Mucosa of descending colon (tissue), 3 donors: Measurements from ENCODE around the gene GPR32. TPM values are rescaled to one million over a fixed set of nuclear protein-coding genes. Genes with fewer than 3 reads are reported as not detected.

Experiments used
- ATAC-seq: fragments of 200-7000 bp; cut with Tn5 transposase; one replicate; pipeline ENCODE4 v1.9.1; 2020; ENCODE audit warnings: mild to moderate bottlenecking, moderate library complexity
- DNase-seq, 3 donors: peaks; one replicate each; pipeline ENCODE4 v3.0.0-alpha.2; 2020
- H3K36me3 ChIP-seq: fragments of 200-600 bp; one replicate; pipeline ENCODE4 v1.8.0; 2021; ENCODE audit warnings: low read depth, mild to moderate bottlenecking
- H3K4me1 ChIP-seq: fragments of 200-600 bp; one replicate; pipeline ENCODE4 v1.8.0; 2021; ENCODE audit warnings: low read depth, mild to moderate bottlenecking
- H3K4me3 ChIP-seq: fragments of 200-600 bp; one replicate; pipeline ENCODE4 v1.8.0; 2021; ENCODE audit warnings: mild to moderate bottlenecking
- H3K9me3 ChIP-seq: fragments of 200-600 bp; one replicate; pipeline ENCODE4 v1.8.0; 2021; ENCODE audit warnings: mild to moderate bottlenecking
- CTCF ChIP-seq: fragments of 200-600 bp; IDR thresholded peaks from one replicate; pipeline ENCODE4 v1.8.0; 2022; ENCODE audit warnings: antibody characterized with exemption, mild to moderate bottlenecking
- intact Hi-C, 2 donors: fragments of 100-400 bp; cut with DNase I in 1 of 2; cut with micrococcal nuclease in 1 of 2; formaldehyde crosslinking; loops; one replicate each; pipeline versions ENCODE4 v1.11.0 to v1.11.1; 2022; cut with DNase I, micrococcal nuclease
- total RNA-seq, 3 donors: library from RNA; stranded (reverse); fragmentation: NEBNext Ultra II Directional in 2 of 3; extraction: Animal tissue kit (Norgen Biotek cat#: 25700) in 2 of 3; gene quantifications; one replicate each; pipeline versions ENCODE4 v1.2.1 to v1.2.4, GENCODE V29; 2021 to 2023
- donor health status: DM: no; HTN: no; CAD: no; lungs with moderate emphysema.
- donor health status: DM: no; HTN: no; CAD: no.
- donor health status: DM: no; HTN: yes; CAD: no.

Gene GPR32
- total RNA-seq, 3 donors from 2014 or later, result not detected

GRCh38 chr19:50729894-50730293 is 40.4 kb upstream of the GPR32 start:
- ATAC-seq, result no peak
- TF ChIP-seq CTCF, result no peak
- intact Hi-C loops, result no loop called here
- no peak for DNase-seq
- Histone ChIP-seq H3K4me1 (peaks cover 8% of the 10 kb centered on the region), H3K9me3 (no peaks in the 10 kb centered on the region), H3K36me3 (no peaks in the 10 kb centered on the region), H3K4me3 (no peak overlapping the region)

GRCh38 chr19:50735869-50736268 is 34.4 kb upstream of the GPR32 start:
- H3K4me1 ChIP-seq, result no peaks in the 10 kb centered on the region
- DNase-seq (no peak), ATAC-seq (no peak)
- no peak for TF ChIP-seq CTCF
- H3K9me3 ChIP-seq, result no peaks in the 10 kb centered on the region
- H3K36me3 ChIP-seq, result no peaks in the 10 kb centered on the region
- intact Hi-C loops, result no loop called here
- H3K4me3 ChIP-seq, result no peak overlapping the region

- intact Hi-C loops, result no loop called here
- H3K4me3 ChIP-seq, result no peak overlapping the region
- TF ChIP-seq CTCF, result no peak
- ATAC-seq, result no peak
- DNase-seq, result no peak
- no peaks in the 10 kb centered on the region for H3K4me1 ChIP-seq
- H3K36me3 ChIP-seq, result no peaks in the 10 kb centered on the region
- H3K9me3 ChIP-seq, result no peaks in the 10 kb centered on the region
Measured at GRCh38 chr19:50736338-50736737, 33.9 kb upstream of the GPR32 start.

GRCh38 chr19:50739132-50739913 is 30.9 kb upstream of the GPR32 start:
- no peaks in the 10 kb centered on the region for H3K9me3 ChIP-seq
- intact Hi-C loops, result no loop called here
- no peak for ATAC-seq
- DNase-seq, result no peak
- no peaks in the 10 kb centered on the region for H3K4me1 ChIP-seq
- H3K36me3 ChIP-seq, result no peaks in the 10 kb centered on the region
- no peak overlapping the region for H3K4me3 ChIP-seq
- TF ChIP-seq CTCF, result no peak

- no peaks in the 10 kb centered on the region for H3K4me1 ChIP-seq
- no peak overlapping the region for H3K4me3 ChIP-seq
- intact Hi-C loops, result no loop called here
- no peaks in the 10 kb centered on the region for H3K9me3 ChIP-seq
- DNase-seq (no peak), ATAC-seq (no peak)
- H3K36me3 ChIP-seq, result no peaks in the 10 kb centered on the region
- no peak for TF ChIP-seq CTCF
Measured at GRCh38 chr19:50739914-50740426, 30.3 kb upstream of the GPR32 start.
